PC-3 (cell line): ENCODE data around the gene OR4F17. TPM values are rescaled to one million over a fixed set of nuclear protein-coding genes. Genes with fewer than 3 reads are reported as not detected.
A peak's percentile ranks its signal among the peaks of the same experiment; 100 is the strongest.
"Not testable (repeated sequence)": the region's sequence is repeated elsewhere in the genome, so short reads cannot be mapped to it uniquely, and the experiment has no call there.

Source experiments
- ATAC-seq: fragments of 200-7000 bp; cut with Tn5 transposase; 2 replicates; pipeline ENCODE4 v1.9.1; 2020; ENCODE audit warnings: mild to moderate bottlenecking, moderate library complexity
- Bru-seq: library from RNA; stranded (reverse); fragments of 400-500 nt; gene quantifications from one replicate; lab custom pipeline; 2021; lab: Mats Ljungman, UMichigan
- BruChase-seq, 2 experiments: library from RNA; stranded (reverse); fragments of 400-500 nt; gene quantifications; one replicate each; lab custom pipeline; 2021; lab: Mats Ljungman, UMichigan
- BruUV-seq: library from RNA; stranded (reverse); fragments of 400-500 nt; replicated peaks from 2 replicates; lab custom pipeline; 2021; lab: Mats Ljungman, UMichigan
- CTCF ChIA-PET: fragments of 300-600 bp; sonication (Branson Sonifier 250); formaldehyde crosslinking; loops from one replicate; lab custom pipeline; 2022; ENCODE audit warnings: antibody characterized with exemption; lab: Charles Lee
- POLR2A ChIA-PET: fragments of 300-600 bp; sonication (Branson Sonifier 250); formaldehyde crosslinking; loops from one replicate; lab custom pipeline; 2022; ENCODE audit warnings: antibody characterized with exemption; ENCODE audit not compliant: unreplicated experiment; lab: Charles Lee
- DNase-seq: peaks from one replicate; pipeline ENCODE4 v3.0.0-alpha.2; 2015
- H2AFZ ChIP-seq: fragments of 300-600 bp; sonication (generic); 2 replicates; pipeline ENCODE4 v1.6.0; 2016; ENCODE audit warnings: antibody characterized with exemption, low read length
- H3F3A ChIP-seq: fragments of 300-600 bp; sonication (generic); one replicate; pipeline ENCODE4 v1.6.0; 2017; ENCODE audit warnings: antibody characterized with exemption, low read length, control low read depth, mild to moderate bottlenecking; ENCODE audit not compliant: unreplicated experiment
- H3K27ac ChIP-seq: fragments of 300-600 bp; sonication (generic); 2 replicates; pipeline ENCODE4 v1.5.1; 2016; ENCODE audit warnings: mild to moderate bottlenecking, low read length
- H3K27me3 ChIP-seq: fragments of 300-600 bp; sonication (generic); 2 replicates; pipeline ENCODE4 v1.6.1; 2016; ENCODE audit warnings: low read length, mixed read lengths
- H3K36me3 ChIP-seq: fragments of 300-600 bp; sonication (generic); 2 replicates; pipeline ENCODE4 v1.6.1; 2016; ENCODE audit warnings: low read depth, mixed run types, low read length, mixed read lengths
- H3K4me1 ChIP-seq: fragments of 300-600 bp; sonication (generic); 2 replicates; pipeline ENCODE4 v1.5.1; 2016; ENCODE audit warnings: low read length; ENCODE audit not compliant: insufficient read depth
- H3K4me2 ChIP-seq: fragments of 300-600 bp; sonication (generic); 2 replicates; pipeline ENCODE4 v1.6.0; 2016; ENCODE audit warnings: low read length
- H3K4me3 ChIP-seq: fragments of 300-600 bp; sonication (generic); 2 replicates; pipeline ENCODE4 v1.5.1; 2016; ENCODE audit warnings: mild to moderate bottlenecking, low read length, mixed read lengths
- H3K79me2 ChIP-seq: fragments of 300-600 bp; sonication (generic); 2 replicates; pipeline ENCODE4 v1.6.1; 2017; ENCODE audit warnings: low read length, mixed read lengths
- H3K9ac ChIP-seq: fragments of 300-600 bp; sonication (generic); 2 replicates; pipeline ENCODE4 v1.6.0; 2016; ENCODE audit warnings: mild to moderate bottlenecking, low read length
- H3K9me2 ChIP-seq: fragments of 300-600 bp; sonication (generic); replicated peaks from 2 replicates; pipeline ENCODE4 v1.6.1; 2016; ENCODE audit warnings: mixed run types, low read length, mixed read lengths
- H3K9me3 ChIP-seq: fragments of 300-600 bp; sonication (generic); 2 replicates; pipeline ENCODE4 v1.6.1; 2016; ENCODE audit warnings: low read length, mixed read lengths
- H4K20me1 ChIP-seq: fragments of 300-600 bp; sonication (generic); 2 replicates; pipeline ENCODE4 v1.6.1; 2016; ENCODE audit warnings: low read length, mixed read lengths
- intact Hi-C: fragments of 100-400 bp; cut with micrococcal nuclease; formaldehyde crosslinking; loops from 2 replicates; pipeline ENCODE4 v1.9.0; 2023
- long read RNA-seq: library from polyadenylated mRNA; unstranded; transcript quantifications from one replicate; pipeline ENCODE4 v2.0.0, GENCODE V29; 2021; ENCODE audit not compliant: unreplicated experiment
- total RNA-seq: library from RNA; depleted of rRNA; stranded (reverse); fragments of >200 nt; gene quantifications from 2 replicates; pipeline ENCODE4 v1.2.3, GENCODE V29; 2014; rRNA removed

The OR4F17 gene
- total RNA-seq: 0.15 TPM in 1 of 2 replicates, not detected in the other
- percentile 10 among the genes with signal in this experiment for Bru-seq, nascent RNA
- BruChase-seq, experiment 1, labeled RNA remaining after a 6-hour chase: not detected
- BruChase-seq, experiment 2, labeled RNA remaining after a 2-hour chase: not detected
- long read RNA-seq: 0 reads

DNA sequence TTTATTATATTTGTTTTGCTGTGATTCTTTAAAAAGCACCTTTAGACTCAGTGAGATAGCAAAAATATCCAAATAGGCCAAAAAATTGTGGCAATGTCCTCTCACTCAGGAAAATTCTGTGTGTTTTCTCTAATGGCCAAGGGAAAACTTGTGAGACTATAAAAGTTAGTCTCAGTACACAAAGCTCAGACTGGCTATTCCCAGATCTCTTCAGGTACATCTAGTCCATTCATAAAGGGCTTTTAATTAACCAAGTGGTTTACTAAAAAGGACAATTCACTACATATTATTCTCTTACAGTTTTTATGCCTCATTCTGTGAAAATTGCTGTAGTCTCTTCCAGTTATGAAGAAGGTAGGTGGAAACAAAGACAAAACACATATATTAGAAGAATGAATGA, at the start of gene OR4F17:
Gene OR4F17, plus strand, starts transcription at position 301 of the 400 bp plus-strand sequence. CDS start 3,575 bp downstream, outside the sequence.
- ATAC-seq, H3K4me2 ChIP-seq, H3K9me2 ChIP-seq, CTCF ChIA-PET, DNase-seq, H3K4me3 ChIP-seq, H3K9me3 ChIP-seq, H2AFZ ChIP-seq, H4K20me1 ChIP-seq, H3K36me3 ChIP-seq, H3K4me1 ChIP-seq, POLR2A ChIA-PET, H3K27ac ChIP-seq, H3K9ac ChIP-seq, H3K27me3 ChIP-seq, BruUV-seq, H3F3A ChIP-seq, intact Hi-C loops, H3K79me2 ChIP-seq: not testable (repeated sequence)

DNA sequence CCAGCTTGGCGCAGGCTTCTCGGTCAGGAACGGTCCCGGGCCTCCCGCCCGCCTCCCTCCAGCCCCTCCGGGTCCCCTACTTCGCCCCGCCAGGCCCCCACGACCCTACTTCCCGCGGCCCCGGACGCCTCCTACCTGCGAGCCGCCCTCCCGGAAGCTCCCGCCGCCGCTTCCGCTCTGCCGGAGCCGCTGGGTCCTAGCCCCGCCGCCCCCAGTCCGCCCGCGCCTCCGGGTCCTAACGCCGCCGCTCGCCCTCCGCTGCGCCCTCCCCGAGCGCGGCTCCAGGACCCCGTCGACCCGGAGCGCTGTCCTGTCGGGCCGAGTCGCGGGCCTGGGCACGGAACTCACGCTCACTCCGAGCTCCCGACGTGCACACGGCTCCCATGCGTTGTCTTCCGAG, 36.1 kb upstream of the OR4F17 start:
- POLR2A ChIA-PET, DNase-seq: not testable (repeated sequence)

GRCh38 chr19:82864-83263, 24.0 kb upstream of the OR4F17 start:
- H3F3A ChIP-seq, H3K4me2 ChIP-seq, POLR2A ChIA-PET, H3K79me2 ChIP-seq, H3K36me3 ChIP-seq, H3K4me3 ChIP-seq, H3K9me2 ChIP-seq, H3K9ac ChIP-seq, ATAC-seq, H3K27ac ChIP-seq, H4K20me1 ChIP-seq, CTCF ChIA-PET, H3K27me3 ChIP-seq, H2AFZ ChIP-seq, intact Hi-C loops, BruUV-seq, H3K9me3 ChIP-seq, H3K4me1 ChIP-seq, DNase-seq: not testable (repeated sequence)

More for the DNA sequence above, 36.1 kb upstream of the OR4F17 start:
- H3K36me3 ChIP-seq, H3K9me3 ChIP-seq, H3K27ac ChIP-seq, ATAC-seq, H3F3A ChIP-seq, H2AFZ ChIP-seq, H3K9ac ChIP-seq, H3K9me2 ChIP-seq, CTCF ChIA-PET, H3K79me2 ChIP-seq, BruUV-seq, H4K20me1 ChIP-seq, H3K4me1 ChIP-seq, intact Hi-C loops, H3K4me3 ChIP-seq, H3K4me2 ChIP-seq, H3K27me3 ChIP-seq: not testable (repeated sequence)

DNA sequence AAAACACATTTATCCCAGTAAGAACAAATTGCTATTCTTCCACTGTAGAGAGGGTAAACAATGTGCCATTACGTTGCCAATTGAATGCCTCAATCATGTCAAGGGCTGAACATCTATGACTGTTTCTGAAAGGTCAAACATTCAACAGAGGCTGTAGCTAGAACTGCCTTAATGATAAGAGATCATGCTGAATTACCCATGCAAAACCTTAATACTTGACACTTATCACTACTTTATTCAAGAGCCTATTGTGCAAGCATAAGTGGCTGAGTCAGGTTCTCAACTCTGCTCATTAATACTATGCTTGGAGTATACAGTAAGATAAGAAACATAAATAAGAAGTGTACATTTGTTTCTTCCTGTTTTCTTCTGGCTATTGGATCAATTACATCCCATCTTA, 23.3 kb upstream of the OR4F17 start:
- BruUV-seq, H3K27me3 ChIP-seq, H3F3A ChIP-seq, POLR2A ChIA-PET, intact Hi-C loops, H3K9ac ChIP-seq, H3K4me3 ChIP-seq, H3K4me2 ChIP-seq, CTCF ChIA-PET, H3K4me1 ChIP-seq, H2AFZ ChIP-seq, H3K36me3 ChIP-seq, ATAC-seq, H3K9me3 ChIP-seq, H4K20me1 ChIP-seq, DNase-seq, H3K79me2 ChIP-seq, H3K27ac ChIP-seq, H3K9me2 ChIP-seq: not testable (repeated sequence)

- H3K4me2 ChIP-seq, H3K9ac ChIP-seq, H3K9me3 ChIP-seq, H3K4me3 ChIP-seq, H3K4me1 ChIP-seq, intact Hi-C loops, ATAC-seq, H4K20me1 ChIP-seq, H2AFZ ChIP-seq, H3K27ac ChIP-seq, H3K9me2 ChIP-seq, H3K79me2 ChIP-seq, BruUV-seq, DNase-seq, H3F3A ChIP-seq, H3K36me3 ChIP-seq, POLR2A ChIA-PET, CTCF ChIA-PET, H3K27me3 ChIP-seq: not testable (repeated sequence)
Measured at GRCh38 chr19:90678-91077, 16.2 kb upstream of the OR4F17 start.

- POLR2A ChIA-PET, H3K9me3 ChIP-seq: not testable (repeated sequence)
Measured at GRCh38 chr19:94794-95193, 12.1 kb upstream of the OR4F17 start.

GRCh38 chr19:97647-98046, 9.3 kb upstream of the OR4F17 start:
- POLR2A ChIA-PET, H3K4me1 ChIP-seq, intact Hi-C loops, DNase-seq, H3F3A ChIP-seq, H3K4me2 ChIP-seq, H3K9ac ChIP-seq, H4K20me1 ChIP-seq, H3K9me3 ChIP-seq, ATAC-seq, BruUV-seq, H3K79me2 ChIP-seq, CTCF ChIA-PET, H2AFZ ChIP-seq, H3K27me3 ChIP-seq, H3K27ac ChIP-seq, H3K9me2 ChIP-seq, H3K36me3 ChIP-seq, H3K4me3 ChIP-seq: not testable (repeated sequence)

More at GRCh38 chr19:94794-95193, 12.1 kb upstream of the OR4F17 start:
- H2AFZ ChIP-seq, H3K4me1 ChIP-seq, H3K27me3 ChIP-seq, H3K4me3 ChIP-seq, H3K9me2 ChIP-seq, H3K27ac ChIP-seq, ATAC-seq, CTCF ChIA-PET, H3K9ac ChIP-seq, DNase-seq, intact Hi-C loops, H4K20me1 ChIP-seq, H3F3A ChIP-seq, H3K36me3 ChIP-seq, BruUV-seq, H3K79me2 ChIP-seq, H3K4me2 ChIP-seq: not testable (repeated sequence)
